ENCODE results near the gene PTPRR.

Gene PTPRR

DNA sequence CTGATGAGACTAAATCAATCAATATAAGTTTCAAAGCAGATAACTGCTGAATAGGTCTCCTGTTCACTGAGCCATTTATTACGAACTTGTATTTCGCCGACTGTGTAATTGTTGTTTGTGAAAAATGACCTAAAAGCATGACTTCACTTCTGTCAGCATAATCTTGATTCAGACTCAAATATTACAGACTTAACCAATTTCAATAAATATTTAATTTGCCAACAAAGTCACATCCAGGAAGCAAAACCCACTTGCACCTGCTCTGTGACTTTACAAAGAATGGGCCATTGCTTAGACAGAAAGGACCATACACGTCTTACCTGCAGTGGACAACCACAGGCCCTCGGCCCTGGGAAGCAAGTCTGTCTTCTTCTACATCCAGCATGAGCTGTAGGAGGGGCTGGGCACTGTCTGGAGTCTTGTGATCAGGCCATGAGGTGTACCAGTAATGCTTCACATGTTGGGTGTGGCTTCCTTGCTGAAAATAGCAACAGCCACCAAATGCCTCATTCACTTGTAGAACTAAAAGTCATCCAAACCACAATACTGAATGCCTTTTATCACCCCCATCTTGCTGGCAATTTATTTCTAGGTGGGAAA, 259.8 kb downstream of the PTPRR start:
- TF ChIP-seq SIN3A (IDR thresholded peaks at IDR 0.05; ENCODE audit: borderline replicate concordance, insufficient read depth, low read length): no peak

DNA sequence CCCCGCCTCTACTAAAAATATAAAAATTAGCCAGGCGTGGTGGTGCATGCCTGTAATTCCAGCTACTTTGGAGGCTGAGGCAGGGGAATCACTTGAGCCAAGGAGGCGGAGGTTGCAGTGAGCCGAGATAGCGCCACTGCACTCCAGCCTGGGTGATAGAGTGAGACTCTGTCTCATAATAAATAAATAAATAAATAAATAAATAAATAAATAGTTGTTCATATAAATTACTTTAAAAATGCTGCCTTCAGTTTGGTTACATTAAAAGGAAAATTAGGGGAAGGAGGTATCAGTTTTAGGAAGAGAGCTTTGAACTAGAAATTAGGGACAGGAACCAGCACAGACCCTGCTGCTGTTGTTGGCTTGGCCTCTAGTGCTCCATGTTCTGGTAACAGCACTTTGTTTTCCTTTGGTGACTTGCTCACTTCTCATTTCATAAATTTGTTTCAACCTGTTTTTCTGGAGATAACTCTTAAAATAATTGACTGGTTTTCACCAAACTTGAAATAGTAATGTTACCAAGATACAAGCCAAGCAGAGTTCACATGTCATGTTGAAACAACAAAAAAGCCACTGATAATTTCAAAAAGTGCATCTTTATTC, 260.4 kb downstream of the PTPRR start:
- TF ChIP-seq SIN3A (IDR thresholded peaks at IDR 0.05; ENCODE audit: borderline replicate concordance, insufficient read depth, low read length): no peak
- TF ChIP-seq TAF1 (IDR thresholded peaks at IDR 0.05; ENCODE audit: borderline replicate concordance, insufficient read depth, low read length): no peak
- TF ChIP-seq POLR2AphosphoS5 (IDR thresholded peaks at IDR 0.05; ENCODE audit: low read depth, low read length): no peak
- no peak for TF ChIP-seq FOXP2 (optimal IDR thresholded peaks at IDR 0.05; ENCODE audit: borderline replicate concordance, extremely low read depth, extremely low read length, insufficient read depth)
- TF ChIP-seq, protein P1, sequence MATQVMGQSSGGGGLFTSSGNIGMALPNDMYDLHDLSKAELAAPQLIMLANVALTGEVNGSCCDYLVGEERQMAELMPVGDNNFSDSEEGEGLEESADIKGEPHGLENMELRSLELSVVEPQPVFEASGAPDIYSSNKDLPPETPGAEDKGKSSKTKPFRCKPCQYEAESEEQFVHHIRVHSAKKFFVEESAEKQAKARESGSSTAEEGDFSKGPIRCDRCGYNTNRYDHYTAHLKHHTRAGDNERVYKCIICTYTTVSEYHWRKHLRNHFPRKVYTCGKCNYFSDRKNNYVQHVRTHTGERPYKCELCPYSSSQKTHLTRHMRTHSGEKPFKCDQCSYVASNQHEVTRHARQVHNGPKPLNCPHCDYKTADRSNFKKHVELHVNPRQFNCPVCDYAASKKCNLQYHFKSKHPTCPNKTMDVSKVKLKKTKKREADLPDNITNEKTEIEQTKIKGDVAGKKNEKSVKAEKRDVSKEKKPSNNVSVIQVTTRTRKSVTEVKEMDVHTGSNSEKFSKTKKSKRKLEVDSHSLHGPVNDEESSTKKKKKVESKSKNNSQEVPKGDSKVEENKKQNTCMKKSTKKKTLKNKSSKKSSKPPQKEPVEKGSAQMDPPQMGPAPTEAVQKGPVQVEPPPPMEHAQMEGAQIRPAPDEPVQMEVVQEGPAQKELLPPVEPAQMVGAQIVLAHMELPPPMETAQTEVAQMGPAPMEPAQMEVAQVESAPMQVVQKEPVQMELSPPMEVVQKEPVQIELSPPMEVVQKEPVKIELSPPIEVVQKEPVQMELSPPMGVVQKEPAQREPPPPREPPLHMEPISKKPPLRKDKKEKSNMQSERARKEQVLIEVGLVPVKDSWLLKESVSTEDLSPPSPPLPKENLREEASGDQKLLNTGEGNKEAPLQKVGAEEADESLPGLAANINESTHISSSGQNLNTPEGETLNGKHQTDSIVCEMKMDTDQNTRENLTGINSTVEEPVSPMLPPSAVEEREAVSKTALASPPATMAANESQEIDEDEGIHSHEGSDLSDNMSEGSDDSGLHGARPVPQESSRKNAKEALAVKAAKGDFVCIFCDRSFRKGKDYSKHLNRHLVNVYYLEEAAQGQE (IDR thresholded peaks at IDR 0.05; ENCODE audit: insufficient read depth in 1 of 2, low read depth in 2 of 2, low read length in 2 of 2): no peak

DNA sequence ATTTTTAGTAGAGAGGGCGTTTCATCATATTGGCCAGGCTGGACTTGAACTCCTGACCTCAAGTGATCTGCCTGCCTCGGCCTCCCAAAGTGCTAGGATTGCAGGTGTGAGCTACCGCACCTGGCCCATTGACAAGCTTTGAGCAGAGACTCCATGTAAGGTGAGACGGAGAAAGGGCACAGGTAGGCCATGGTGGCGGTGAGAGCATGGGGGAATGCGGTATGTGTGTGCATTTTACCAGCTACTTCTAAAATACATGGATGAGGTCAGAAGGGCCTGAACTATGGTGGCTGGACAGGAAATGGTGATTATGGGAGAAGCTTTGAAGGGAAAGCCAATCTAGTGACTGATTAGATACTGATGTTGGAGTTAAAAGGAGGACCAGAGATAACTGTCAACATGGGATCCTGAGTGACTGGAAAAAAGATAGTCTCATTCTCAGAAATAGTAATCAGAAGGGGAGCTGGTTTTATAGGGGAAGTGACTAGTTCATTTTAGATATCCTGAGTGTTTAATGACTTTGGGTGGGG, 261.4 kb downstream of the PTPRR start:
- TF ChIP-seq POLR2AphosphoS5 (IDR thresholded peaks at IDR 0.05; ENCODE audit: low read depth, low read length) (no peak), TAF1 (IDR thresholded peaks at IDR 0.05; ENCODE audit: borderline replicate concordance, insufficient read depth, low read length) (no peak), SIN3A (IDR thresholded peaks at IDR 0.05; ENCODE audit: borderline replicate concordance, insufficient read depth, low read length) (no peak), FOXP2 (optimal IDR thresholded peaks at IDR 0.05; ENCODE audit: borderline replicate concordance, extremely low read depth, extremely low read length, insufficient read depth) (no peak)
- TF ChIP-seq, protein P1 (IDR thresholded peaks at IDR 0.05; ENCODE audit: insufficient read depth in 1 of 2, low read depth in 2 of 2, low read length in 2 of 2): no peak

DNA sequence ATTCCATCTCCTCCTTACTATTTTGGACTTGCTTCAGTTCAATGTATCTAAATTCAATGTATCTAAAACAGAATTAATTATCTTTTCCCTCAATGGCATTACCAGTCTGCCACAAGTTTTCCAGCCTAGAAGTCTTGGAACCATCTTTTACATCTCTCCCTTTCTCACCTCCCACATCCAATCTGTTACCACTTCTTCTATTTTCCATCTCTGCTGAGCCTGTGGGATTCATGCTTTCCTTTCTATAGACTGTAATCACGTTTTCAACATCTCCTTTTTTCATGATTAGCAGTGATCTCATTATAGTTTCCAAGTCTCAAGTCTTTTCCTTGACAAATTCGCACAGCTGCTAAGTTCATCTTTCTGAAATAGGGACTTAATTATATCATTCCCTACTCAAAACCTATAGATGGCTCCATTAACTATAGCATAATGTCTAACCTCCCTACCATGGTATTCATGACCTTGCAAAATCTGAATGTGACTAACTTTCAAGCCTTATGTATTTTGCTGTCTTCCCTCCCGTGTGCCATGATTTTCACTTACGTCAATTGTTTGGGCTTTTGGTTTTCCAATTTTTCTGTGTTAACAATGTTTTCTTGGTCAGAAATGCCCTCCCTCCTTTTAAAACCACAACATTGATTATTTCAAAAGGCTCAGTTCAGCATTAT, 262.8 kb downstream of the PTPRR start:
- no peak for TF ChIP-seq SIN3A (IDR thresholded peaks at IDR 0.05; ENCODE audit: borderline replicate concordance, insufficient read depth, low read length)
- no peak for TF ChIP-seq POLR2AphosphoS5 (IDR thresholded peaks at IDR 0.05; ENCODE audit: low read depth, low read length)
- TF ChIP-seq, protein P1 (IDR thresholded peaks at IDR 0.05; ENCODE audit: insufficient read depth in 1 of 2, low read depth in 2 of 2, low read length in 2 of 2): no peak
- no peak for TF ChIP-seq FOXP2 (optimal IDR thresholded peaks at IDR 0.05; ENCODE audit: borderline replicate concordance, extremely low read depth, extremely low read length, insufficient read depth)
- no peak for TF ChIP-seq TAF1 (IDR thresholded peaks at IDR 0.05; ENCODE audit: borderline replicate concordance, insufficient read depth, low read length)

DNA sequence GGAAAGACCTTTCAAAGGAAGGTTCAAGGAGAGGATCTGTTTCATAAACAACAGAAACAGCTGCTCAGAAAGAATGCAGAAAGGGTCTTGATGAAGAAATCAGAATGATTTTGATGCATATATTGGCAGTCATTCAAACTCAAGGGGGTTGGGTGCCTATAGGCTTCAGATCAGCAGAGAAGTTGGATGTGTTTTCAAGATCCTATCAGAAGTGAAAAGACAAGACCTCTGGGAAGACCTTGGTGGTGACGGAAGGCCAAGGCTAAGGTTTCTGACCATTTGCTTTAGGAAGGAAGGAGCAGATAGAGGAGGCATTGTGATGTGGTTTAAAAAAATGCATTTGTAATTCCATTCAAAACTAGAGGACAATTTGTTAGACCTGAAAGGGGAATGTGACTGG, 268.1 kb downstream of the PTPRR start:
- no peak for TF ChIP-seq SIN3A (IDR thresholded peaks at IDR 0.05; ENCODE audit: borderline replicate concordance, insufficient read depth, low read length)
- no peak for TF ChIP-seq POLR2AphosphoS5 (IDR thresholded peaks at IDR 0.05; ENCODE audit: low read depth, low read length)
- no peak for TF ChIP-seq TAF1 (IDR thresholded peaks at IDR 0.05; ENCODE audit: borderline replicate concordance, insufficient read depth, low read length)
- TF ChIP-seq, protein P1 (IDR thresholded peaks at IDR 0.05; ENCODE audit: insufficient read depth in 1 of 2, low read depth in 2 of 2, low read length in 2 of 2): no peak
- no peak for TF ChIP-seq FOXP2 (optimal IDR thresholded peaks at IDR 0.05; ENCODE audit: borderline replicate concordance, extremely low read depth, extremely low read length, insufficient read depth)
